ENCODE data around the gene TK1. TPM values are rescaled to one million over a fixed set of nuclear protein-coding genes. Genes with fewer than 3 reads are reported as not detected.

TK1 gene
- total RNA-seq, 1 experiment from 2014 or later, result 72.5 TPM

DNA sequence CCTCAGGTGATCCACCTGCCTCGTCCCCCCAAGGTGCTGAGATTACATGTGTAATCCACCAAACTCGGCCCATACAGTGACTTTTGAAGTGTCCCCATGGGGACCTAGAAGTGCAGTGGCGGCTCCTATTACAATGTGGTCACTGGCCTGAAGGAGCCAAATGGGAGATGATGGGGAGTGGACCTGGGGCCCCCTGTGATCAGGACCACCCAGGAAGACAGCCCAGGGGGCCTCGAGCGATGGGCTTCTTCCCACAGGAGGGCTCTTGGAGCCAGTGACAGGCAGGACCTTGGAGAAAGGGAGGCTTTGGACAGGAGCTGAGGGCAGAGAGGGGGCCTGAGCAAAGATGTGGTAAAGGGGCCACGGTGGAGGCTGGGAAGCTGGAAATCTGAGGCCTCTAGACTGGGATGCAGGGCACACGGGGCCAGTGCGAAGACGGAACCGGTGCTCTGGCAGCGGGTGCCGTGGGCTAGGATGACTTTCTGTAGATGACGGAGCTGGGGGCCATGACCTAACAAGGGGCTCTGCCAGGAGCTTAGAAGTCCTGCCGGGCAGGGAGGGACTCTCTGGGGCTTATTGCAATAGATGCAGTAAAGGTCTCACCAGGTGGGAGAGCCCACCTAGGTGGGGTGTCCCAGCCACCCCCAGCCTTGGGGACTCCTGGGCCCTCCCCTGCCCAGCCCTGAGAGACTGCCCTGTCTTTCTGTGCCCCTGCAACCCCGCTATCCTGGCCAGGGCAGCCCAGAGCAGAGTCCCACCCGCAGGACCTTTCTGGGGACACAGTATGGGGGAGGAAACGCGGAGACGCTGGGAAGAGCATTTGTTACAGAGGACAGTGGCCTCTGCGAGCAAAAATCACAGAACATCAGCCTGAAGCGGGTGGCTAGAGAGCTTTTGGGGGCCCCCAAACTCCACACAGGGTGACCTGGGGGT, 43.4 kb downstream of the TK1 start (continued):
- TF ChIP-seq, protein P1, sequence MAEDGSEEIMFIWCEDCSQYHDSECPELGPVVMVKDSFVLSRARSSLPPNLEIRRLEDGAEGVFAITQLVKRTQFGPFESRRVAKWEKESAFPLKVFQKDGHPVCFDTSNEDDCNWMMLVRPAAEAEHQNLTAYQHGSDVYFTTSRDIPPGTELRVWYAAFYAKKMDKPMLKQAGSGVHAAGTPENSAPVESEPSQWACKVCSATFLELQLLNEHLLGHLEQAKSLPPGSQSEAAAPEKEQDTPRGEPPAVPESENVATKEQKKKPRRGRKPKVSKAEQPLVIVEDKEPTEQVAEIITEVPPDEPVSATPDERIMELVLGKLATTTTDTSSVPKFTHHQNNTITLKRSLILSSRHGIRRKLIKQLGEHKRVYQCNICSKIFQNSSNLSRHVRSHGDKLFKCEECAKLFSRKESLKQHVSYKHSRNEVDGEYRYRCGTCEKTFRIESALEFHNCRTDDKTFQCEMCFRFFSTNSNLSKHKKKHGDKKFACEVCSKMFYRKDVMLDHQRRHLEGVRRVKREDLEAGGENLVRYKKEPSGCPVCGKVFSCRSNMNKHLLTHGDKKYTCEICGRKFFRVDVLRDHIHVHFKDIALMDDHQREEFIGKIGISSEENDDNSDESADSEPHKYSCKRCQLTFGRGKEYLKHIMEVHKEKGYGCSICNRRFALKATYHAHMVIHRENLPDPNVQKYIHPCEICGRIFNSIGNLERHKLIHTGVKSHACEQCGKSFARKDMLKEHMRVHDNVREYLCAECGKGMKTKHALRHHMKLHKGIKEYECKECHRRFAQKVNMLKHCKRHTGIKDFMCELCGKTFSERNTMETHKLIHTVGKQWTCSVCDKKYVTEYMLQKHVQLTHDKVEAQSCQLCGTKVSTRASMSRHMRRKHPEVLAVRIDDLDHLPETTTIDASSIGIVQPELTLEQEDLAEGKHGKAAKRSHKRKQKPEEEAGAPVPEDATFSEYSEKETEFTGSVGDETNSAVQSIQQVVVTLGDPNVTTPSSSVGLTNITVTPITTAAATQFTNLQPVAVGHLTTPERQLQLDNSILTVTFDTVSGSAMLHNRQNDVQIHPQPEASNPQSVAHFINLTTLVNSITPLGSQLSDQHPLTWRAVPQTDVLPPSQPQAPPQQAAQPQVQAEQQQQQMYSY (CRISPR knock-in tag; IDR thresholded peaks at IDR 0.05), result no peak

DNA sequence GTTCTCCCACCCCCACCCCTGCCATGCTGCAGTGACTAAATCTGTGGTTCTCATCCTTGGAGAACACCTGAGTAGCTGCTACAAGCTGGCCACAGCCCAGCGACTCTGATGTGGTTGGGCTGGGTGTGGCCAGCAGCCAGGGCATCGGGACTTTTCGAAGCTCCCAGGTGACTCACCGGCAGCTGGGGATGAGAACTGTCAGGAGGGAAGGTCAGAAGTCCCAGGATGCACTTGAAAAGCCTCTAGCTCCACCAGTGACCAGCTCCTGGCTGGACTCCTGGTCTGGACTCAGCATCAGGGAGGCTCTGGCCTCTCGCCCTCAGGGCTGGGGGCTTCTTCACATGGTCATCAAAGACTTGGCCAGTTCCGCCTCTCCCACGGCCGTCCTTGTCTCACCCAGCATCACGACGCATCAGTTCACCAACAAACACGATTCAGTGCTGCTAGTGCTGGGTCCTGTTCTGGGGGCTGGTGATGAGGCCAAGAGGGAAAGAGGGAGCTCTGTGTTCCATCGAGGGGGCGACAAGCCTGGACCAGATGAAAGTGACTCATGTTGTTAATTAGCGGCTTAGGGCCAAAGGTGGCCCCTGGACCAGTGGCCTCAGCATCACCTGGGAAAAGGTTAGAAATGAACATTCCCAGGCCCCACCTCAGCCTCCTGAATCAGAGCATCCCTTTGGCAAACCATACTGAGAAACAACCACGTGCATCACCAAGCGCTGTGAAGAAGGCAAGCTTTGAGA, 44.6 kb downstream of the TK1 start:
- 0 out of 2 replicates have a peak, but pooled peaks cover 3% of the 10 kb centered on the region for H3K27me3 Mint-ChIP-seq (ENCODE audit: low read depth)
- no peak overlapping the region for H3K4me3 Mint-ChIP-seq
- no peaks in the 10 kb centered on the region for H3K36me3 Mint-ChIP-seq
- ChIA-PET CTCF (interaction anchor here (0.7 to 10.2 kb wide), 9 partner anchors 13 to 280 kb away, joined by 3 to 82 read pairs (median 4); partner anchors contain the start of genes TK1, TMC6 and TMC8), POLR2A (interaction anchor here (0.5 to 0.6 kb wide), 2 partner anchors 209 to 1771 kb away, joined by 3 read pairs; no protein-coding TSS in a partner anchor)
- H3K9me3 Mint-ChIP-seq, result no peaks in the 10 kb centered on the region
- peaks cover 18% of the 10 kb centered on the region for H3K4me1 Mint-ChIP-seq
- ATAC-seq, result no peak
- DNase-seq (ENCODE audit: low spot score), result no peak
- no peak overlapping the region for H3K27ac Mint-ChIP-seq
- no peak for TF ChIP-seq CBFB (CRISPR knock-in tag; IDR thresholded peaks at IDR 0.05; ENCODE audit: low read depth)
- TF ChIP-seq CREM (CRISPR knock-in tag; IDR thresholded peaks at IDR 0.05), result no peak
- no peak for TF ChIP-seq NFYB (CRISPR knock-in tag; conservative IDR thresholded peaks at IDR 0.05; ENCODE audit: low read depth)
- no peak for TF ChIP-seq EMX1 (CRISPR knock-in tag; IDR thresholded peaks at IDR 0.05)
- TF ChIP-seq, protein P2, sequence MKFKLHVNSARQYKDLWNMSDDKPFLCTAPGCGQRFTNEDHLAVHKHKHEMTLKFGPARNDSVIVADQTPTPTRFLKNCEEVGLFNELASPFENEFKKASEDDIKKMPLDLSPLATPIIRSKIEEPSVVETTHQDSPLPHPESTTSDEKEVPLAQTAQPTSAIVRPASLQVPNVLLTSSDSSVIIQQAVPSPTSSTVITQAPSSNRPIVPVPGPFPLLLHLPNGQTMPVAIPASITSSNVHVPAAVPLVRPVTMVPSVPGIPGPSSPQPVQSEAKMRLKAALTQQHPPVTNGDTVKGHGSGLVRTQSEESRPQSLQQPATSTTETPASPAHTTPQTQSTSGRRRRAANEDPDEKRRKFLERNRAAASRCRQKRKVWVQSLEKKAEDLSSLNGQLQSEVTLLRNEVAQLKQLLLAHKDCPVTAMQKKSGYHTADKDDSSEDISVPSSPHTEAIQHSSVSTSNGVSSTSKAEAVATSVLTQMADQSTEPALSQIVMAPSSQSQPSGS (CRISPR knock-in tag; IDR thresholded peaks at IDR 0.05; ENCODE audit: borderline replicate concordance, low read depth), result no peak
- no peak for TF ChIP-seq IRF2 (CRISPR knock-in tag; IDR thresholded peaks at IDR 0.05; ENCODE audit: borderline replicate concordance, low read depth)
- TF ChIP-seq NFATC4 (CRISPR knock-in tag; IDR thresholded peaks at IDR 0.05), result no peak
- TF ChIP-seq, protein P3, sequence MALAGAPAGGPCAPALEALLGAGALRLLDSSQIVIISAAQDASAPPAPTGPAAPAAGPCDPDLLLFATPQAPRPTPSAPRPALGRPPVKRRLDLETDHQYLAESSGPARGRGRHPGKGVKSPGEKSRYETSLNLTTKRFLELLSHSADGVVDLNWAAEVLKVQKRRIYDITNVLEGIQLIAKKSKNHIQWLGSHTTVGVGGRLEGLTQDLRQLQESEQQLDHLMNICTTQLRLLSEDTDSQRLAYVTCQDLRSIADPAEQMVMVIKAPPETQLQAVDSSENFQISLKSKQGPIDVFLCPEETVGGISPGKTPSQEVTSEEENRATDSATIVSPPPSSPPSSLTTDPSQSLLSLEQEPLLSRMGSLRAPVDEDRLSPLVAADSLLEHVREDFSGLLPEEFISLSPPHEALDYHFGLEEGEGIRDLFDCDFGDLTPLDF (CRISPR knock-in tag; IDR thresholded peaks at IDR 0.05), result no peak
- TF ChIP-seq, protein P4, sequence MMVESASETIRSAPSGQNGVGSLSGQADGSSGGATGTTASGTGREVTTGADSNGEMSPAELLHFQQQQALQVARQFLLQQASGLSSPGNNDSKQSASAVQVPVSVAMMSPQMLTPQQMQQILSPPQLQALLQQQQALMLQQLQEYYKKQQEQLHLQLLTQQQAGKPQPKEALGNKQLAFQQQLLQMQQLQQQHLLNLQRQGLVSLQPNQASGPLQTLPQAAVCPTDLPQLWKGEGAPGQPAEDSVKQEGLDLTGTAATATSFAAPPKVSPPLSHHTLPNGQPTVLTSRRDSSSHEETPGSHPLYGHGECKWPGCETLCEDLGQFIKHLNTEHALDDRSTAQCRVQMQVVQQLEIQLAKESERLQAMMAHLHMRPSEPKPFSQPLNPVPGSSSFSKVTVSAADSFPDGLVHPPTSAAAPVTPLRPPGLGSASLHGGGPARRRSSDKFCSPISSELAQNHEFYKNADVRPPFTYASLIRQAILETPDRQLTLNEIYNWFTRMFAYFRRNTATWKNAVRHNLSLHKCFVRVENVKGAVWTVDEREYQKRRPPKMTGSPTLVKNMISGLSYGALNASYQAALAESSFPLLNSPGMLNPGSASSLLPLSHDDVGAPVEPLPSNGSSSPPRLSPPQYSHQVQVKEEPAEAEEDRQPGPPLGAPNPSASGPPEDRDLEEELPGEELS (CRISPR knock-in tag; IDR thresholded peaks at IDR 0.05), result no peak
- TF ChIP-seq, protein P5, sequence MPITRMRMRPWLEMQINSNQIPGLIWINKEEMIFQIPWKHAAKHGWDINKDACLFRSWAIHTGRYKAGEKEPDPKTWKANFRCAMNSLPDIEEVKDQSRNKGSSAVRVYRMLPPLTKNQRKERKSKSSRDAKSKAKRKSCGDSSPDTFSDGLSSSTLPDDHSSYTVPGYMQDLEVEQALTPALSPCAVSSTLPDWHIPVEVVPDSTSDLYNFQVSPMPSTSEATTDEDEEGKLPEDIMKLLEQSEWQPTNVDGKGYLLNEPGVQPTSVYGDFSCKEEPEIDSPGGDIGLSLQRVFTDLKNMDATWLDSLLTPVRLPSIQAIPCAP (CRISPR knock-in tag; IDR thresholded peaks at IDR 0.05), result no peak
- no peak for TF ChIP-seq JUN (CRISPR knock-in tag; IDR thresholded peaks at IDR 0.05)
- no peak for TF ChIP-seq FOXK1 (CRISPR knock-in tag; IDR thresholded peaks at IDR 0.05)
- TF ChIP-seq ZNF138 (CRISPR knock-in tag; conservative IDR thresholded peaks at IDR 0.05), result no peak
- TF ChIP-seq, protein P6, sequence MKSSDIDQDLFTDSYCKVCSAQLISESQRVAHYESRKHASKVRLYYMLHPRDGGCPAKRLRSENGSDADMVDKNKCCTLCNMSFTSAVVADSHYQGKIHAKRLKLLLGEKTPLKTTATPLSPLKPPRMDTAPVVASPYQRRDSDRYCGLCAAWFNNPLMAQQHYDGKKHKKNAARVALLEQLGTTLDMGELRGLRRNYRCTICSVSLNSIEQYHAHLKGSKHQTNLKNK (CRISPR knock-in tag; IDR thresholded peaks at IDR 0.05), result no peak
- TF ChIP-seq, protein P7, sequence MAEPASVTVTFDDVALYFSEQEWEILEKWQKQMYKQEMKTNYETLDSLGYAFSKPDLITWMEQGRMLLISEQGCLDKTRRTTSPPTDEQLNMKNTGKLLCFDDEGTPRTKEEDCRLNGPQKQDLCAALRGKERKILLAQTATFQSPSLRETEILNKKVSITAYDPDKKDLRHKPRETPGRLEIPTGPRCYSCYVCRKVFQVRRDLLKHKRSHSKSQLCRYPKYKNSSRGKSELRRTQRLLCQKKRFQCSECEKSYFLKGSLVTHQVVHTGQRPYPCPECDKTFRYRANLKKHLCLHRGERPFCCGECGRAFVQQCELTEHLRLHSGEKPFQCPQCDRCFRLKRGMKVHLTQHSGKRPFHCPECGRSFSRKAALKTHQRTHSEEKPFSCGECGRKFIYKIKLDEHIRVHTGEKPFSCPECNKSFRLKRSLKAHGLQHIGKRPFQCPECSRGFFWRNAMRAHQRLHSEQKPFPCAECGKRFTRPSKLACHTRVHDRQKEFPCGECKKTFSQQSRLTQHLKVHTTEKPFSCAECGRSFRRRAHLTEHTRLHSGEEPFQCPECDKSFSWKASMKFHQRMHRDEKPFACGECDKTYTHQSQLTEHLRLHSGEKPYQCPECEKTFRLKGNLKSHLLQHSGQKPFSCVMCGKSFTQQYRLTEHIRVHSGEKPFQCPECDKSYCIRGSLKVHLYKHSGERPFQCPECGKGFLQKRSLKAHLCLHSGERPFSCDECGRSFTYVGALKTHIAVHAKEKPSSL (CRISPR knock-in tag; conservative IDR thresholded peaks at IDR 0.05), result no peak
- TF ChIP-seq, protein P8, sequence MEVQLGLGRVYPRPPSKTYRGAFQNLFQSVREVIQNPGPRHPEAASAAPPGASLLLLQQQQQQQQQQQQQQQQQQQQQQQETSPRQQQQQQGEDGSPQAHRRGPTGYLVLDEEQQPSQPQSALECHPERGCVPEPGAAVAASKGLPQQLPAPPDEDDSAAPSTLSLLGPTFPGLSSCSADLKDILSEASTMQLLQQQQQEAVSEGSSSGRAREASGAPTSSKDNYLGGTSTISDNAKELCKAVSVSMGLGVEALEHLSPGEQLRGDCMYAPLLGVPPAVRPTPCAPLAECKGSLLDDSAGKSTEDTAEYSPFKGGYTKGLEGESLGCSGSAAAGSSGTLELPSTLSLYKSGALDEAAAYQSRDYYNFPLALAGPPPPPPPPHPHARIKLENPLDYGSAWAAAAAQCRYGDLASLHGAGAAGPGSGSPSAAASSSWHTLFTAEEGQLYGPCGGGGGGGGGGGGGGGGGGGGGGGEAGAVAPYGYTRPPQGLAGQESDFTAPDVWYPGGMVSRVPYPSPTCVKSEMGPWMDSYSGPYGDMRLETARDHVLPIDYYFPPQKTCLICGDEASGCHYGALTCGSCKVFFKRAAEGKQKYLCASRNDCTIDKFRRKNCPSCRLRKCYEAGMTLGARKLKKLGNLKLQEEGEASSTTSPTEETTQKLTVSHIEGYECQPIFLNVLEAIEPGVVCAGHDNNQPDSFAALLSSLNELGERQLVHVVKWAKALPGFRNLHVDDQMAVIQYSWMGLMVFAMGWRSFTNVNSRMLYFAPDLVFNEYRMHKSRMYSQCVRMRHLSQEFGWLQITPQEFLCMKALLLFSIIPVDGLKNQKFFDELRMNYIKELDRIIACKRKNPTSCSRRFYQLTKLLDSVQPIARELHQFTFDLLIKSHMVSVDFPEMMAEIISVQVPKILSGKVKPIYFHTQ (CRISPR knock-in tag; IDR thresholded peaks at IDR 0.05), result no peak
- no peak for TF ChIP-seq OVOL2 (CRISPR knock-in tag; IDR thresholded peaks at IDR 0.05; ENCODE audit: borderline replicate concordance)

Data from WTC11 (cell line).